Measurements from ENCODE around the gene TEDC1. TPM values are rescaled to one million over a fixed set of nuclear protein-coding genes. Genes with fewer than 3 reads are reported as not detected.

TEDC1 gene
- polyA plus RNA-seq, 1 of the 3 experiments (the other 2 are of a cell fraction), result 13.4 TPM

DNA sequence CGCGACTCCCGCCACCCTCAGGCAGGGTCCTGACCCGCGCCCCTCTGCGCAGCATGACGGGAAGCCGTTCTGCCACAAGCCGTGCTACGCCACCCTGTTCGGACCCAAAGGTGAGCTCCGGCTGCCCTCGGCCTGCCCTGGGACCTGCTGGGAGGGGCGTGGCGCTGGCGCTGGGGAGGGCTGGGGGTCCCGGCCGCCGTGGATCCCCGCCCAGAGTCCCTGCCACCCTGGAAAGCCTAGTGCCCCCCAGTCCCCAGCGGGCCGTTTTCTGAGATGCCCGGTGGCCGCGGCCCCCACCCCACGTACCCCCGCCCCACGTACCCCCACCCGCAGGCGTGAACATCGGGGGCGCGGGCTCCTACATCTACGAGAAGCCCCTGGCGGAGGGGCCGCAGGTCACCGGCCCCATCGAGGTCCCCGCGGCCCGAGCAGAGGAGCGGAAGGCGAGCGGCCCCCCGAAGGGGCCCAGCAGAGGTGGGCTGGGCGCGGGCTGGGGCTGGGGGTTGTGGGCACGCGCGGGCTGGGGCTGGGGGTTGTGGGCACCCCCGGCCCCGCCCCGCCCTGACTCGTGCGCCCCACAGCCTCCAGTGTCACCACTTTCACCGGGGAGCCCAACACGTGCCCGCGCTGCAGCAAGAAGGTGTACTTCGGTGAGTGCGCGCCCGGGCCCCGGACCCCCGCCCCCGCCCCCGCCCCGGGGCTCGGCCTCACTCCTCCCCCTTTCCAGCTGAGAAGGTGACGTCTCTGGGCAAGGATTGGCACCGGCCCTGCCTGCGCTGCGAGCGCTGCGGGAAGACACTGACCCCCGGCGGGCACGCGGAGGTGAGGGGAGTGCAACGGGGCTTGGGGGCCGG, 12.4 kb upstream of the TEDC1 start (continued):
- TF ChIP-seq, protein P1, sequence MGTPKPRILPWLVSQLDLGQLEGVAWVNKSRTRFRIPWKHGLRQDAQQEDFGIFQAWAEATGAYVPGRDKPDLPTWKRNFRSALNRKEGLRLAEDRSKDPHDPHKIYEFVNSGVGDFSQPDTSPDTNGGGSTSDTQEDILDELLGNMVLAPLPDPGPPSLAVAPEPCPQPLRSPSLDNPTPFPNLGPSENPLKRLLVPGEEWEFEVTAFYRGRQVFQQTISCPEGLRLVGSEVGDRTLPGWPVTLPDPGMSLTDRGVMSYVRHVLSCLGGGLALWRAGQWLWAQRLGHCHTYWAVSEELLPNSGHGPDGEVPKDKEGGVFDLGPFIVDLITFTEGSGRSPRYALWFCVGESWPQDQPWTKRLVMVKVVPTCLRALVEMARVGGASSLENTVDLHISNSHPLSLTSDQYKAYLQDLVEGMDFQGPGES (IDR thresholded peaks at IDR 0.05; ENCODE audit: low read depth, low read length), result no peak
- TF ChIP-seq MXI1 (IDR thresholded peaks at IDR 0.05; ENCODE audit: low read depth, low read length) (no peak), NRF1 (IDR thresholded peaks at IDR 0.05; ENCODE audit: low read depth, low read length) (no peak), RXRA (IDR thresholded peaks at IDR 0.05; ENCODE audit: borderline replicate concordance, low read depth) (no peak), EZH2phosphoT487 (IDR thresholded peaks at IDR 0.05; ENCODE audit: borderline replicate concordance, low read depth) (no peak)
- TF ChIP-seq, protein P2, sequence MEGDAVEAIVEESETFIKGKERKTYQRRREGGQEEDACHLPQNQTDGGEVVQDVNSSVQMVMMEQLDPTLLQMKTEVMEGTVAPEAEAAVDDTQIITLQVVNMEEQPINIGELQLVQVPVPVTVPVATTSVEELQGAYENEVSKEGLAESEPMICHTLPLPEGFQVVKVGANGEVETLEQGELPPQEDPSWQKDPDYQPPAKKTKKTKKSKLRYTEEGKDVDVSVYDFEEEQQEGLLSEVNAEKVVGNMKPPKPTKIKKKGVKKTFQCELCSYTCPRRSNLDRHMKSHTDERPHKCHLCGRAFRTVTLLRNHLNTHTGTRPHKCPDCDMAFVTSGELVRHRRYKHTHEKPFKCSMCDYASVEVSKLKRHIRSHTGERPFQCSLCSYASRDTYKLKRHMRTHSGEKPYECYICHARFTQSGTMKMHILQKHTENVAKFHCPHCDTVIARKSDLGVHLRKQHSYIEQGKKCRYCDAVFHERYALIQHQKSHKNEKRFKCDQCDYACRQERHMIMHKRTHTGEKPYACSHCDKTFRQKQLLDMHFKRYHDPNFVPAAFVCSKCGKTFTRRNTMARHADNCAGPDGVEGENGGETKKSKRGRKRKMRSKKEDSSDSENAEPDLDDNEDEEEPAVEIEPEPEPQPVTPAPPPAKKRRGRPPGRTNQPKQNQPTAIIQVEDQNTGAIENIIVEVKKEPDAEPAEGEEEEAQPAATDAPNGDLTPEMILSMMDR (IDR thresholded peaks at IDR 0.05), result no peak

DNA sequence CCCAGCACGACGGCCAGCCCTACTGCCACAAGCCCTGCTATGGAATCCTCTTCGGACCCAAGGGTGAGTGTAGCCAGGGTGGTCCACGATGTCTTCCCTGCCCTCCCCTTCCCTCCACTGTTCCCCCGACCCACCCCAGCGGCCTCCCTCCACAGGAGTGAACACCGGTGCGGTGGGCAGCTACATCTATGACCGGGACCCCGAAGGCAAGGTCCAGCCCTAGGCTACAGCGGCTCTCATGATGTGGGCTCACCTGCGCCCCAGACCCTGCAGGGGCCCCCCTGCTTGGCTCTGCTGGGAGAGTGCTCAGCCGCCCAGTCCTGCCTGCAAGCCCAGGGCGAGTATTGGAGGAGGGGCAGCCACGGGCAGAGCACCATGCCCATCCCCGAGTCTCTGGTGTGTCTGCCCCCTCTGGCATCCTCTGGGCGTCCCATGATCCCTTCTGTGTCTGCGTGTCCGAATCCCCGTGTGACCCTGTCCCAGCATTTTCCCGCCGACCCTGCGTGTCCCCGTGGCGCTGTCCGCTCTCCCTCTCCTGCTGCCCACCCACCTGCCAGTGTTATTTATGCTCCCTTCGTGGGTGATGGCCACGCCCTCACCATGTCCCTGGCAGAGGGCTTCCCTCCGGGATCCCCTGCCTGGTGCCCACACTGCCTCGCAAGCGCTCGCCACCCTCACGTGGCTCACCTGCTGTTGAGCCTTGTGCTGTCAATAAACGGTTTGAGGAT, 11.5 kb upstream of the TEDC1 start:
- Histone ChIP-seq H3K4me2 (no peak overlapping the region), H3K27me3 (ENCODE audit: insufficient read depth) (no peaks in the 10 kb centered on the region), H3K9me3 (no peaks in the 10 kb centered on the region), H3F3A (replicated peaks; ENCODE audit: insufficient read depth) (peaks cover 34% of the 10 kb centered on the region), H3K27ac (ENCODE audit: low read depth in 2 of 2, low read length in 1 of 2) (peak overlapping the region; percentile 98 to 100; a peak in 3 of 4 replicates), H3K9me2 (no peaks in the 10 kb centered on the region), H2AFZ (ENCODE audit: low read depth) (no peak overlapping the region), H3K9ac (no peak overlapping the region), H3K36me3 (replicated peaks in 1 of 2; ENCODE audit: control insufficient read depth in 1 of 2, insufficient read depth in 2 of 2, low read length in 1 of 2) (peaks cover 0 to 2% of the 10 kb centered on the region in 2 experiments), H3K4me1 (ENCODE audit: control insufficient read depth in 1 of 2, insufficient read depth in 2 of 2, low read depth in 1 of 2, low read length in 1 of 2) (peaks cover 40 to 67% of the 10 kb centered on the region in 2 experiments; a peak in 3 of 4 replicates), H3K79me2 (ENCODE audit: insufficient read depth) (peaks cover 32% of the 10 kb centered on the region), H3K4me3 (ENCODE audit: low read depth in 2 of 2, low read length in 1 of 2) (no peak overlapping the region; a peak in 1 of 4 replicates), H4K20me1 (ENCODE audit: insufficient read depth) (peaks cover 6% of the 10 kb centered on the region; the same call in 1 of the 2 replicates)
- DNase-seq, result no peak
- CTCF ChIA-PET, result interaction anchor here (1.0 to 6.9 kb wide), 8 partner anchors 9 to 114 kb away, joined by 4 to 137 read pairs (median 12); partner anchors contain the start of gene TEDC1
- POLR2A ChIA-PET, result interaction anchor here (1.7 kb wide), 1 partner anchor 8 kb away, joined by 16 read pairs; no protein-coding TSS in a partner anchor
- WGBS (ENCODE audit: low lambda C conversion rate), result 84% methylated on average over 28 of the region's 34 CpGs
- TF ChIP-seq NRF1 (IDR thresholded peaks at IDR 0.05; ENCODE audit: low read depth, low read length), result no peak
- TF ChIP-seq TEAD4 (IDR thresholded peaks at IDR 0.05; ENCODE audit: borderline replicate concordance, insufficient read depth), result no peak
- TF ChIP-seq EP300 (IDR thresholded peaks at IDR 0.05; ENCODE audit: borderline replicate concordance in 1 of 2, low read depth in 1 of 2, low read length in 1 of 2), result no peak
- TF ChIP-seq JUND (IDR thresholded peaks at IDR 0.05), result no peak
- no peak for TF ChIP-seq GABPA (IDR thresholded peaks at IDR 0.05; ENCODE audit: low read depth)
- TF ChIP-seq TAF1 (IDR thresholded peaks at IDR 0.05; ENCODE audit: borderline replicate concordance, low read depth, low read length), result no peak
- TF ChIP-seq, protein P3, sequence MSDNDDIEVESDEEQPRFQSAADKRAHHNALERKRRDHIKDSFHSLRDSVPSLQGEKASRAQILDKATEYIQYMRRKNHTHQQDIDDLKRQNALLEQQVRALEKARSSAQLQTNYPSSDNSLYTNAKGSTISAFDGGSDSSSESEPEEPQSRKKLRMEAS (IDR thresholded peaks at IDR 0.05; ENCODE audit: low read depth), result no peak
- TF ChIP-seq, protein P4, sequence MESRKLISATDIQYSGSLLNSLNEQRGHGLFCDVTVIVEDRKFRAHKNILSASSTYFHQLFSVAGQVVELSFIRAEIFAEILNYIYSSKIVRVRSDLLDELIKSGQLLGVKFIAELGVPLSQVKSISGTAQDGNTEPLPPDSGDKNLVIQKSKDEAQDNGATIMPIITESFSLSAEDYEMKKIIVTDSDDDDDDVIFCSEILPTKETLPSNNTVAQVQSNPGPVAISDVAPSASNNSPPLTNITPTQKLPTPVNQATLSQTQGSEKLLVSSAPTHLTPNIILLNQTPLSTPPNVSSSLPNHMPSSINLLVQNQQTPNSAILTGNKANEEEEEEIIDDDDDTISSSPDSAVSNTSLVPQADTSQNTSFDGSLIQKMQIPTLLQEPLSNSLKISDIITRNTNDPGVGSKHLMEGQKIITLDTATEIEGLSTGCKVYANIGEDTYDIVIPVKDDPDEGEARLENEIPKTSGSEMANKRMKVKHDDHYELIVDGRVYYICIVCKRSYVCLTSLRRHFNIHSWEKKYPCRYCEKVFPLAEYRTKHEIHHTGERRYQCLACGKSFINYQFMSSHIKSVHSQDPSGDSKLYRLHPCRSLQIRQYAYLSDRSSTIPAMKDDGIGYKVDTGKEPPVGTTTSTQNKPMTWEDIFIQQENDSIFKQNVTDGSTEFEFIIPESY (IDR thresholded peaks at IDR 0.05; ENCODE audit: borderline replicate concordance, low read depth), result no peak
- no peak for TF ChIP-seq RXRA (IDR thresholded peaks at IDR 0.05; ENCODE audit: borderline replicate concordance, low read depth)
- no peak for TF ChIP-seq GATA2 (CRISPR knock-in tag; IDR thresholded peaks at IDR 0.05)
- no peak for TF ChIP-seq CHD2 (IDR thresholded peaks at IDR 0.05; ENCODE audit: low read length, partially characterized antibody)
- no peak for TF ChIP-seq SMC3 (IDR thresholded peaks at IDR 0.05; ENCODE audit: low read depth, low read length)
- no peak for TF ChIP-seq ELF1 (IDR thresholded peaks at IDR 0.05)
- TF ChIP-seq RCOR1 (IDR thresholded peaks at IDR 0.05; ENCODE audit: low read length), result no peak
- TF ChIP-seq RAD21 (IDR thresholded peaks at IDR 0.05; ENCODE audit: low read length), result no peak
- no peak for TF ChIP-seq FOXM1 (IDR thresholded peaks at IDR 0.05; ENCODE audit: low read depth)
- TF ChIP-seq, protein P5, sequence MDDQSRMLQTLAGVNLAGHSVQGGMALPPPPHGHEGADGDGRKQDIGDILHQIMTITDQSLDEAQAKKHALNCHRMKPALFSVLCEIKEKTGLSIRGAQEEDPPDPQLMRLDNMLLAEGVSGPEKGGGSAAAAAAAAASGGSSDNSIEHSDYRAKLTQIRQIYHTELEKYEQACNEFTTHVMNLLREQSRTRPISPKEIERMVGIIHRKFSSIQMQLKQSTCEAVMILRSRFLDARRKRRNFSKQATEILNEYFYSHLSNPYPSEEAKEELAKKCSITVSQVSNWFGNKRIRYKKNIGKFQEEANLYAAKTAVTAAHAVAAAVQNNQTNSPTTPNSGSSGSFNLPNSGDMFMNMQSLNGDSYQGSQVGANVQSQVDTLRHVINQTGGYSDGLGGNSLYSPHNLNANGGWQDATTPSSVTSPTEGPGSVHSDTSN (IDR thresholded peaks at IDR 0.05), result no peak

Measured in SK-N-SH (cell line).